ENCODE measurements around the gene DISC1.

- TF ChIP-seq CTCF (IDR thresholded peaks at IDR 0.05; ENCODE audit: low read length) (no peak), EZH2 (IDR thresholded peaks at IDR 0.05; ENCODE audit: borderline replicate concordance, low read length) (no peak)
Measured at GRCh38 chr1:231665101-231665500, 38.5 kb downstream of the DISC1 start.

Data from OCI-LY1 (cell line).